ENCODE measurements around the gene LMNTD2.

DNA sequence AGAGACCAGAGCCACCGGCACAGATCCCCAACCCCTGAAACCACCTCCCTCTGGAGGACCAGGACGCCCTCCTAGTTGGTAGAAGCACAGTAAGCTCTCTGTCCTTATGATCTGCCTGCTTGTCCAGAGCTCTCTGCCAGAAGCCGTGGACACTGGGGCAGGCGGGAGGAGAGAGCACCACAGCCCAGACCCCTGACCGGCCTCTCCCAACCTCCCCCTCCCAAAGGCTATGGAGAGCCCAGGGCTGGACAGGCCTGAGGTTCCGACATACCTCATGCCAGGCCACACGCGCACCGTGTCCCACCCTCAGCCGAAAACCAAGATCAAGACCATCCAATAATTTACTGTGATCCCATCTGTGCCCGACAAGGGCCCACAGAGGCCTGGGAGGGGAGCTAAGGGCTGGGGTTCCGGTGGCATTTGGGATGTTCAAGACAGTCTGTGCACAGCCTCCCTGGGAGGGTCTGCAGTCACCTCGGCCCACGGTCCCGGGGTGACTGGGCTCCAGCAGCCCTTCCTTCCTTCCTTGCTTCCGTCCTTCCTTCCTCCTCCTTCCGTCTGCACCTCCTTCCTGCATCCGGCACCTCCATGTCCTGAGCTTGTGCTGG, 28.5 kb downstream of the LMNTD2 start:
- TF ChIP-seq CTCF (IDR thresholded peaks at IDR 0.05; ENCODE audit: poor library complexity, severe bottlenecking) (no peak), EP300 (conservative IDR thresholded peaks at IDR 0.05; ENCODE audit: poor library complexity, severe bottlenecking) (no peak), POLR2AphosphoS5 (IDR thresholded peaks at IDR 0.05) (no peak), EZH2 (IDR thresholded peaks at IDR 0.05; ENCODE audit: borderline replicate concordance, insufficient read depth, low read length, poor library complexity, severe bottlenecking) (no peak), REST (IDR thresholded peaks at IDR 0.05; ENCODE audit: borderline replicate concordance) (no peak), TAF1 (IDR thresholded peaks at IDR 0.05; ENCODE audit: low read depth) (no peak), SMC3 (conservative IDR thresholded peaks at IDR 0.05; ENCODE audit: poor library complexity) (no peak)
